SU-DHL-6 (cell line): ENCODE measurements around the gene SDK2.

Experiments used
- H2AFZ ChIP-seq: fragments of 200-600 bp; sonication (generic); 2 replicates; pipeline ENCODE4 v1.6.1; 2014; ENCODE audit warnings: low read depth, mild to moderate bottlenecking, moderate library complexity, mixed read lengths, antibody characterized with exemption, low read length; ENCODE audit not compliant: severe bottlenecking
- H3F3A ChIP-seq: fragments of 200-600 bp; shearing (Covaris generic); 2 replicates; pipeline ENCODE4 v1.6.0; 2016; ENCODE audit warnings: antibody characterized with exemption, mild to moderate bottlenecking; ENCODE audit not compliant: insufficient read depth
- H3K27ac ChIP-seq: fragments of 200-600 bp; sonication (generic); 2 replicates; pipeline ENCODE4 v1.5.1; 2016; ENCODE audit warnings: low read depth, mild to moderate bottlenecking, low read length, moderate library complexity, mixed read lengths
- H3K27me3 ChIP-seq: fragments of 200-600 bp; sonication (generic), shearing (Covaris generic); 2 replicates; pipeline ENCODE4 v1.6.0; 2014; ENCODE audit warnings: mild to moderate bottlenecking, low read length
- H3K36me3 ChIP-seq: fragments of 200-600 bp; sonication (generic); 2 replicates; pipeline ENCODE4 v1.6.1; 2014; ENCODE audit warnings: mild to moderate bottlenecking, low read length, mixed read lengths
- H3K4me2 ChIP-seq: fragments of 300-600, 200-600 bp; shearing (Covaris generic), sonication (generic); 2 replicates; pipeline ENCODE4 v1.6.0; 2014; ENCODE audit warnings: low read length, low read depth, mild to moderate bottlenecking; ENCODE audit not compliant: poor library complexity, severe bottlenecking
- H3K4me3 ChIP-seq: fragments of 200-600 bp; sonication (generic); 2 replicates; pipeline ENCODE4 v1.5.1; 2014; ENCODE audit warnings: antibody characterized with exemption, low read length, mild to moderate bottlenecking, mixed read lengths; ENCODE audit not compliant: insufficient read depth, poor library complexity, severe bottlenecking
- H3K79me2 ChIP-seq: fragments of 200-600 bp; sonication (generic); 2 replicates; pipeline ENCODE4 v1.6.1; 2014; ENCODE audit warnings: mild to moderate bottlenecking, low read length, moderate library complexity; ENCODE audit not compliant: insufficient read depth
- H3K9ac ChIP-seq: fragments of 200-600 bp; sonication (generic); 2 replicates; pipeline ENCODE4 v1.7.0; 2014; ENCODE audit warnings: mild to moderate bottlenecking, low read length
- H3K9me2 ChIP-seq: fragments of 200-600 bp; sonication (generic); replicated peaks from 2 replicates; pipeline ENCODE4 v1.6.1; 2014; ENCODE audit warnings: low read length; ENCODE audit not compliant: insufficient read depth
- H3K9me3 ChIP-seq: fragments of 200-600 bp; sonication (generic); 2 replicates; pipeline ENCODE4 v1.6.1; 2014; ENCODE audit warnings: low read length, mixed read lengths; ENCODE audit not compliant: insufficient read depth
- H4K20me1 ChIP-seq: fragments of 200-600 bp; sonication (generic); 2 replicates; pipeline ENCODE4 v1.6.1; 2014; ENCODE audit warnings: low read depth, mild to moderate bottlenecking, antibody characterized with exemption, low read length, moderate library complexity, mixed read lengths
- EZH2phosphoT487 ChIP-seq: fragments of 200-600 bp; sonication (generic), shearing (Covaris generic); conservative IDR thresholded peaks from 2 replicates; pipeline ENCODE4 v1.6.1; 2018; ENCODE audit warnings: mild to moderate bottlenecking, antibody characterized with exemption, low read length, moderate library complexity, mixed read lengths
- TF ChIP-seq, protein P1 (sequence below): fragments of 200-600 bp; sonication (generic); IDR thresholded peaks from one replicate; pipeline ENCODE4 v1.5.1; 2017; ENCODE audit warnings: antibody characterized with exemption, mild to moderate bottlenecking, low read length, moderate library complexity; ENCODE audit not compliant: insufficient read depth, poor library complexity, severe bottlenecking

Gene SDK2

GRCh38 chr17:73516431-73516830 lies 127.8 kb downstream of the SDK2 start:
- Histone ChIP-seq H3K36me3 (no peaks in the 10 kb centered on the region), H3K4me2 (no peak overlapping the region), H3K9me2 (no peaks in the 10 kb centered on the region), H3K27ac (no peak overlapping the region), H3K79me2 (no peaks in the 10 kb centered on the region), H3F3A (no peaks in the 10 kb centered on the region), H3K27me3 (no peaks in the 10 kb centered on the region; the same call in 1 of the 2 replicates), H3K9ac (no peak overlapping the region), H4K20me1 (no peaks in the 10 kb centered on the region), H3K4me3 (no peak overlapping the region), H2AFZ (no peak overlapping the region), H3K9me3 (no peaks in the 10 kb centered on the region)
- no peak for TF ChIP-seq EZH2phosphoT487
- TF ChIP-seq, protein P1, sequence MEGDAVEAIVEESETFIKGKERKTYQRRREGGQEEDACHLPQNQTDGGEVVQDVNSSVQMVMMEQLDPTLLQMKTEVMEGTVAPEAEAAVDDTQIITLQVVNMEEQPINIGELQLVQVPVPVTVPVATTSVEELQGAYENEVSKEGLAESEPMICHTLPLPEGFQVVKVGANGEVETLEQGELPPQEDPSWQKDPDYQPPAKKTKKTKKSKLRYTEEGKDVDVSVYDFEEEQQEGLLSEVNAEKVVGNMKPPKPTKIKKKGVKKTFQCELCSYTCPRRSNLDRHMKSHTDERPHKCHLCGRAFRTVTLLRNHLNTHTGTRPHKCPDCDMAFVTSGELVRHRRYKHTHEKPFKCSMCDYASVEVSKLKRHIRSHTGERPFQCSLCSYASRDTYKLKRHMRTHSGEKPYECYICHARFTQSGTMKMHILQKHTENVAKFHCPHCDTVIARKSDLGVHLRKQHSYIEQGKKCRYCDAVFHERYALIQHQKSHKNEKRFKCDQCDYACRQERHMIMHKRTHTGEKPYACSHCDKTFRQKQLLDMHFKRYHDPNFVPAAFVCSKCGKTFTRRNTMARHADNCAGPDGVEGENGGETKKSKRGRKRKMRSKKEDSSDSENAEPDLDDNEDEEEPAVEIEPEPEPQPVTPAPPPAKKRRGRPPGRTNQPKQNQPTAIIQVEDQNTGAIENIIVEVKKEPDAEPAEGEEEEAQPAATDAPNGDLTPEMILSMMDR, result no peak

GRCh38 chr17:73514146-73514863 lies 129.9 kb downstream of the SDK2 start:
- Histone ChIP-seq H3K27me3 (no peaks in the 10 kb centered on the region), H3K9me3 (no peaks in the 10 kb centered on the region), H3K9ac (no peak overlapping the region), H3K27ac (no peak overlapping the region), H4K20me1 (no peaks in the 10 kb centered on the region), H3K9me2 (no peaks in the 10 kb centered on the region), H3K36me3 (no peaks in the 10 kb centered on the region), H3K79me2 (no peaks in the 10 kb centered on the region), H3K4me3 (no peak overlapping the region), H3F3A (no peaks in the 10 kb centered on the region), H2AFZ (no peak overlapping the region), H3K4me2 (no peak overlapping the region)
- no peak for TF ChIP-seq EZH2phosphoT487
- TF ChIP-seq, protein P1, result no peak

GRCh38 chr17:73513426-73513825 lies 130.8 kb downstream of the SDK2 start:
- Histone ChIP-seq H3K27me3 (no peaks in the 10 kb centered on the region), H3K4me3 (no peak overlapping the region), H3K36me3 (no peaks in the 10 kb centered on the region), H3K9ac (no peak overlapping the region), H3K27ac (no peak overlapping the region), H4K20me1 (no peaks in the 10 kb centered on the region), H3K79me2 (no peaks in the 10 kb centered on the region), H2AFZ (no peak overlapping the region), H3K4me2 (no peak overlapping the region), H3K9me3 (no peaks in the 10 kb centered on the region), H3K9me2 (no peaks in the 10 kb centered on the region), H3F3A (no peaks in the 10 kb centered on the region)
- TF ChIP-seq, protein P1, result no peak
- no peak for TF ChIP-seq EZH2phosphoT487
